Measurements from ENCODE around the gene PIKFYVE. TPM values are rescaled to one million over a fixed set of nuclear protein-coding genes. Genes with fewer than 3 reads are reported as not detected.

Gene PIKFYVE
- total RNA-seq = 42.3 and 53.7 TPM in 2 replicates

GRCh38 chr2:208265801-208266552 lies at the start of gene PIKFYVE:
Gene PIKFYVE (plus strand): TSS chr2:208266255. CDS start chr2:208271520, 5,265 bp downstream.

GRCh38 chr2:208254871-208255556 lies 11.0 kb upstream of the PIKFYVE start, which contains the start of gene IDH1:
Gene IDH1 (minus strand): TSS chr2:208255071. CDS start chr2:208251551, 3,520 bp downstream.

DNA sequence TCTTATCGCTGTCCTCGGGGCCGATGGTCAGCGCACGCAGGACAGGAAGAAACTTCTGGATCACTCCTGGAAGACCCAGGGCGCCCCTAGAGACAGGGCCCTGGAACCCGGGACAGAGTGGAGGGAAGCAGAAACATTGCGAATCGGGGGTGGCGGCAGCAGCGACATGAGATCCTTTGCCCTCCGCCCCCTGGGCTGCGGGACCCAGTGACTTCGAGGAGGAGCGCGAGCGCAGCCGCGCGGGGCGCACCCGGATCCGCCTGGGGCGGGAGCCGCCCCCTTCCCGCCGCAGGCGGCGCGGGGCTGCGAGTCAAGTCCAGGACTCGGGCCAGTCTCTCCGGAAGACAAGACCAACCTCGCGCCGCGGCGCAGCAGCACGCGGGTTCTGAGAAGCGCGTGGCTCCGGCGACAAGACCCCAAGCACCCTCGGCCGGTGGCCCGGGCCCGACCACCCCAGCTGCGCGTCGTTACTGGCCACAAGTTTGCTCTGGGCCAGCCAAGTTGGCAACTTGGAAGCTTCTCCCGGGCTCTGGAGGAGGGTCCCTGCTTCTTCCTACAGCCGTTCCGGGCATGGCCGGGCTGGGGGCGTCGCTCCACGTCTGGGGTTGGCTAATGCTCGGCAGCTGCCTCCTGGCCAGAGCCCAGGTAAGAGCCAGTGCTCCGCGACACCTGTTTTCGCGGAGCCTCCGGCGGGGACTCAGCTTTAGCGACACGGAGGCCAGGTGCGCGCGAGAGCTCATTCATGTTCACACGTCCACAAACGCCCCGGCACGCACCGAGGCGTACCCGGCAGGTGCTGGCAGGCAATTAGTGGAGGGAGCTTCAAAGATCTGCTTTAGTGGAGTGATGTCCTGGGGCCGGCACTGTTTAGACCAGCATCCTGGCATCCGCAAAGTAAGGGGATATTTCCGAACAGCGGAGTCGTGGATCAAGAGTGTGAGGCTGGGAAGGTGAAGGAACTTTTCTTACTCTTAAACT lies 140.7 kb downstream of the PIKFYVE start, which contains the start of gene PTH2R:
Gene PTH2R (plus strand): TSS at position 319 of the 978 bp plus-strand sequence. CDS start 252 bp downstream, at position 571.

Other genes starting within 250 kb of the PIKFYVE start
- gene PLEKHM3, start 240.7 kb upstream of the PIKFYVE start, total RNA-seq = 20.4 and 26.4 TPM in 2 replicates
- gene CRYGD, start 141.7 kb upstream of the PIKFYVE start, total RNA-seq = not detected in 2 replicates
- not detected in 2 replicates for gene CRYGC, start 136.4 kb upstream of the PIKFYVE start, total RNA-seq
- not detected in 2 replicates for gene CRYGB, start 120.1 kb upstream of the PIKFYVE start, total RNA-seq
- gene CRYGA, start 102.7 kb upstream of the PIKFYVE start, total RNA-seq = not detected in 2 replicates
- not detected in 2 replicates for gene C2orf80, start 76.2 kb upstream of the PIKFYVE start, total RNA-seq
- gene IDH1, start 11.2 kb upstream of the PIKFYVE start, total RNA-seq = 151 and 162 TPM in 2 replicates
- gene PTH2R, start 140.5 kb downstream of the PIKFYVE start, total RNA-seq = 0.16 TPM in 1 of 2 replicates, not detected in the other